Stimulated activated CD8-positive, alpha-beta memory T cell treated with anti-CD3 and anti-CD28 coated beads, Interleukin-7, amount 100 ng/mL, for 24 hours (primary cell): ENCODE results near the gene DNAJC13.
A peak's percentile ranks its signal among the peaks of the same experiment; 100 is the strongest.

Source experiments
- DNase-seq: peaks from one replicate; pipeline ENCODE4 v3.0.0-alpha.2; 2020; ENCODE audit warnings: low read depth

The DNAJC13 gene

DNA sequence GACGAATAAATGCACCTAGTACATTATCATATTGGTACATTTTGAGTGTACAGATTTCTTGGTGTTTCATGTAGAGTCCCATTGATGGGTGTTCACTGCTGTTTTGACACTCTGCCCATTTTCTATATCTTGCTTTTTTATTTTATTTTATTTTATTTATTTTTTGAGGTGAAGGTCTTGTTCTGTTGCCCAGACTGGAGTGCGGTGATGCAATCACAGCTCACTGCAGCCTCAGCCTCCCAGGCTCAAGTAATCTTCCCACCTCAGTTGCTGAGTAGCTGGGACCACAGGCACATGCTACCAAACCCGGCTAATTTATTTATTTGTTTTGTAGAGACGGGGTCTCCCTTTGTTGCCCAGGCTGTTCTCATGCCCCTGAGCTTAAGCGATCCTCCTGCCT is 44.2 kb downstream of the DNAJC13 start:
- DNase-seq = no peak

DNA sequence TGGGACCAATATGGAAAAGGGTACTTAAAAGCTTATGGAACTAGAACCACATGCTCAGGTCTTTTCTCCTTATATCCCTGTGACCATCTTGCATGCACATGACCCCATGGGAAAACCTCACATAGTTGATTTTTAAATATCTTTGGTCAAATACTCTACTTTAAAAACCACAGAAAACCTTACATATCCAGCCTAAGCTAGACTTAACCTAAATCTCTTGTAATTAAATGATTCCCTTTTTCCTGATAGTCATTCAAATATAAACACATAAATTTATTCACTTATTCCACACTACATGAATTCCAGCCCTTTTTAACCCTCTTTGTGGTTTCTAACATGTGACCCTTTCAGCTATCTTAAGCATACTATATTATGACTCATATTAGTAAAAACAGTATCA is 46.8 kb downstream of the DNAJC13 start:
- DNase-seq = no peak

DNA sequence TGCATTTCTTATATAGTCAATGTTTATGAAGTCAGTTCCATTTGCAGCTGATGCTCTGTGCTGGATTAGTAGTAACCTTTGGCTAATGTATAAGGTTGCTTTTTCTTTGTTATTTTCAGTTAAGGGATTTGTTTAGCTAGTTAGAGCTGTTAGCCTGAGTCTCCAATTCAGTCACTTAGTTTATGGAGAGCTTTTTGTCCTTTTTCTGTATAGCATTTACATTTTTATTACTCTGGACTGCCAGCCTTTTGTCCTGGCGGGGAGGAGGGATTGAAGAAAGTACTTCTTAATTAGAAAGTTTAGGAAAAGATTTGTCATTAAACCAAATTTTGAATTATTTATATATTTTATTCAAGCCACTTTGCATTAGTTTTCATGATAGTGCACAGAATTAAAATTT is 52.0 kb downstream of the DNAJC13 start:
- no peak for DNase-seq

DNA sequence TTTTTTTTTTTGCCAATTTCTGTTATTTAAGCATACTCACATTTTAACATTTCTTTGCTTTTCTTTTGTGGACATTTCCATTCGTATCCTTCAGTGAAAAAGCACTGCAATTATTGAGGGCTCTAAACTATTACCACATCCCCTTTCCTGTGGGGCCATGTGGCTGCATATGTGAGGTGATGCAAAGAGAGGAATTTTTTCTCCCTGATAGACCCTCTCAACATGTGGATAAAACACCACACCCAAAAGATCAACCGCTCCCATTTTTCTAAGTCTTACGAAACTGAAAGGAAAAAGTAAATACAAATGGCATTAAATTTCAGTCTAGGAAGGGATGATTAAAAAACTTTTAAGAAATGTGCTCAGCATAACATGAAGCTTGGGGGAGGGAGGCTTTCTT is 68.8 kb downstream of the DNAJC13 start:
- no peak for DNase-seq

DNA sequence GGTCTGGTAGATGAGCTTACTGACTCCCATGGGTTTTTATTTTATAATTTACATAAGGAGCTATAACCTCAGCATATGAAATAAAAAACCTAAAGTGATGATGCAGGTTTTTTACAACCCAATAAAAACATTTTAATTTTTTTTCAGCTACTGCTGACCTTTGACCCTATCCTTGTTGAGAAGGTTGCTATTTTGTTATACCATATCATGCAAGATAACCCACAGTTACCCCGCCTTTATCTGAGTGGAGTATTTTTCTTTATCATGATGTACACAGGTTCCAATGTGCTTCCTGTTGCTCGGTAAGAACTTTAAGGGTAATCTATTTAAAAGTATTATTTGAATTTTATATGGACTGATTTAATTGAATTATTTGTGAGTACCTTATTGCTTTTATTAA is 70.8 kb downstream of the DNAJC13 start:
- DNase-seq = no peak

DNA sequence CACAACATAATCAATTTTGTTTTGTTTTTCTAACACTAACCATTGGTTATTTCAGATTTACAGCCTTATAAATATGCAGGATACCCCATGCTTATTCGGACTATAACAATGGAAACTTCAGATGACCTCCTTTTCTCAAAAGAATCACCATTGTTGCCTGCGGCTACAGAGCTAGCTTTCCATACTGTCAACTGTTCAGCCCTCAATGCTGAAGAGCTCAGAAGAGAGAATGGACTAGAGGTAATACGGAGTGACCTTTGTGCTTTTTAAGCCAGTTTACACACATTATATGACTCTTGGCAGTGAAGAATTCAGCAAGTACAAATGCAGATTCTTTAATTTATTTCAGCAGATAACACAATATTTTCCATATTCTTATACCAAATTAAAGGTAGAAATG is 81.8 kb downstream of the DNAJC13 start:
- DNase-seq = no peak

DNA sequence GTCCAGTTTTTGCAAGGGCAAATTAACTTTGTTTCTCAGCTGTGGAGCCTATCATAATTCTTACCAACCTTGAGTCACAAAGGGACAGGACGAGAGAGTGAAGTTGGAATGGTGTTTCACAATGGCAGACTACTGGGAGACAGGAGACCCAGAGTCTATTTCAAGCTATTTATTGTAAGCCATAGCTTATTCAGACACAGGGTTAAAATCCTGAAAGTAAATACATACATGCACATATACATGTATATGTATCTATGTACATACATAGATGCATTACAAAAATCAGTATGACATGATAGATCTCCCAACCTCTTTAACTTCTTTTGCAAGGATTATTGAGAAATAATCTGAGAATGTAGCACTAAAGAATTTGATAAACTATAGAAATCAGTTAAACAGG is 86.3 kb downstream of the DNAJC13 start:
- DNase-seq = no peak

DNA sequence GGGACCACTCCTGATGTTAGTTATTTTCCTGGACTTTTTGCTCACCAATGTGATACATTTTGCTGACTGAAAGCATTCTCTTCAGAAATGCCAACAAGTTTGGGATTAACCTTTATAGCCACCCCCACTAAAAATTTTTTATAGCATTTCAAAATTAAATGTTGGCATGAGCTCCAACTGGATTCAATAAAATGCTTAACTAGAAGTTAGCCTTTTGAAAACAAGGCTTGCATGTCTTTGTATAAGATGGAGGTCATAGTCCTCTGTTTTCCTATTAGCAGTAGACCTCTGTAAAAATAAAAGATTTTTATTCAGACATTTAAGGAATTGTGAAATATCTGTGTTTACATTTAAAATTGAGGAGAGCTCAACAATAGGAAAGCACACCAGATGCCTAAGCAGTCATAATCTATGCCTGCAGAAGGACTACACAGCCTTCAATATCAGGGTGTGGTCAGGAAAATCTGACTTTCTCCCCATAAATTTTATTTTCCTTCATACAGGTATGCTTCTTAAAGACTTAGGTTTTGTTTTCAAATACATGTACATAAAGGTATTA is 87.2 kb downstream of the DNAJC13 start:
- DNase-seq = no peak

DNA sequence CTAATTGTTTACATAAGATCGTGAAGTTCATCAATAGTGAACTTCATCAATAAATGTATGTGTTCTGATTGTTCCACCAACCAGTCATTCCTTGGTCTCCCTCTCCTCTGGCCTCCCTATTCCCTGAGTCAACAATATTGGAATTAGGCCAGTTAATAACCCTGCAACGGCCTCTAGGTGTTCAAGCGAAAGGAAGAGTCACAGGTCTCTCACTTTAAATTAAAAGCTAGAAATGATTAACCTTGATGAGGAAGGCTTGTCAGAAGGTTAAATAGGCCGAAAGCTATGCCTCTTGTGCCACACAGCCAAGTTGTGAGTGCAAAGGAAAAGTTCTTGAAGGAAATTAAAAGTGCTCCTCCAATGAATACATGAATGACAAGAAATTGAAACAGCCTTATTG is 90.4 kb downstream of the DNAJC13 start:
- DNase-seq = no peak

DNA sequence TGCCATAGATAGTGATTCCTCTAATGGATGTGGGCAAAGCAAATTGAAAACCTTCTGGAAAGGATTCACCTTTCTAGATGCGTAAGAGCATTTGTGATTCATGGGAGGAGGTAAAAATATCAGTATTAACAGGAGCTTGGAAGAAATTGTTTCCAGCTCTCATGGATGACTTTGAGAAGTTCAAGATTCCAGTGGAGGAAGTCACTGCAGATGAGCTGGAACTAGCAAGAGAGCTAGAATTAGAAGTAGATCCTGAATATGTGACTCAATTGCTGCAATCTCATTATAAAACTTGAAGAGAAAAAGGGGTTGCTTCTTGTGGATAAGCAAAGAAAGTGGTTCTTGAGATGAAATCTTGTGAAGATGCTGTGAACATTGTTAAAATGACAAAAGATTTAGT is 91.8 kb downstream of the DNAJC13 start:
- DNase-seq = no peak

DNA sequence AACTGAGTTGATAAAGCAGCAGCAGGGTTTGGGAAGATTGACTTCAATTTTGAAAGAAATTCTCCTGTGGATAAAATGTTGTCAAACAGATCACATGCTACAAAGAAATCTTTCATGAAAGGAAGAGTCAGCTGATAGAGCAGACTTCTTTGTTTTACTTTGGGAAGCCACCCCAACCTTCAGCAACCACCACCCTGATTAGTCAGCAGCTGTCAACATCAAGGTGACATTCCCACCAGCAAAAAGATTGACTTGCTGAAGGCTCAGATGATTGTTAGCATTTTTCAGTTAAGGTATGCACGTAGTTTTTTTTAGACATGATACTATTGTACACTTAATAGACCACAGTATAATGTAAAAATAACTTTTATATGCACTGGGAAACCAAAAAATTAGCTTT is 92.2 kb downstream of the DNAJC13 start:
- DNase-seq = no peak

DNA sequence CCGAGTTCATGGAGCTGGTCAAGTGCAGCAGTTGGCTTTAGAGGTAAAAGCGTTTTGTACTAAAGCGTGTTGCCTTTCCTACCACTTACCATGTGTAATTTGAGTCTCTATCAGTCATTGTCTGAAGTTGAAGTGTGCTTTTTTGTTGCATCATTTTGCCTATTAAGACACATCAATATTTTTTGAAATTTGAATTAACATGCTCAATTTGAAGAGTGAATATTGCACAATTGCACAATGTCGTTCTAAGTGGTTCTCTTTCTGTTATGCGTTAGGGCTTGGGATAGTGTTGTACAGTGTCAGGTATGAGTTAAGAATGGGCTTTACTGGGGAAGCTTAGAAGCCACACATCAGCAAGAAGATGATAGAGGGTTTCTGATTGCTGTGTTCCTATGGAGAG is 95.8 kb downstream of the DNAJC13 start:
- DNase-seq = no peak

DNA sequence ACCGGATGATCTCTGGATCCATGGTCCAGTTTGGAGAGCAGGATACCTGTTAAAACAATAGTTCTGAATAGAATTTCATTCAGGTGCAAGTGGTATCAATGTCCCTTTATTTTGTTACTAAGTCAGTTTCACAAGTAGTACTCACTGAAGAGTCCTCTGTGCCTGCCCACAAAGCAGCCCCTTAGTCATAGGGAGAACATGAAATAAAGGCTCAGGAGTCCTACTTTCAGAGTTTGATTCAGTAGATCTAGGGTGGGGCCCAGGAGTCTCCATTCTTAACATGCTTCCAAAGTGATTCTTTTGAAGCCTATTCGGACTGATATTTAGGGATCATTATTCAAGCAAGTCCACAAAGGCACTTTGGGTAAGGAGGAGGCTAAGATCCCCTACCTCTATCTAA is 100.0 kb downstream of the DNAJC13 start:
- no peak for DNase-seq

DNA sequence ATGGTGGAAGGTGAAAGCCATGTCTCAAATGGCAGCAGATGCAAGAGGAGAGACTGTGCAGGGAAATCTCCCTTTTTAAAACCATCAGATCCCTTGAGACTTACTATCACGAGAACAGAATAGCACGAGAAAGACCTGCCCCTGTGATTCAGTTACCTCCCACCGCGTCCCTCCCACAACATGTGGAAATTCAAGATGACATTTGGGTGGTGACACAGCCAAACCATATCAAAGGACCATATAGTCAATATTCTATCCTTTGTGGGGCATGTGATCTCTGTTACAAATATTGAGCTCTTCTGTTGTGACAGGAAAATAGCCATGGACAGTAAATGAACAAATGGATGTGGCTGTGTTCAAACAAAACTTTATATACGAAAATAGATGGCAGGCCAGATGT is 102.6 kb downstream of the DNAJC13 start:
- no peak for DNase-seq

DNA sequence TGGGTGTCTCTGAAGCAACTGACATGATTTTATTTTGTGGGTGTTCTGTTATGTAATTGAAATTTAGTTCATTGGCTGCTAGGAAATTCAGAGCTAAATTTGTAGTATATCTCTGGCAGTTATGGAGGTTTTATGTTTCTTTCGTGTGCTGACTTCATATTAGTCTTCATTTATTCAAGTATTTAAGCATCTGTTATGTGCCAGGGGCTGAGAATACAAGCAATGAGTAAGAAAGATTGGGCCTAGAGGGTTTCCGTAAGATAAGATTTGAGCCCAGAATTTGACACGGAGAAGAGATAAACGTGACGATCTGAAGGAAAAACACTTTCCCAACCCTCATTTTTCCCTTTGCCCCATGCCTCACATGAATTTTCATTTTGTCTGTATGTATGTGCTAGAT is 104.6 kb downstream of the DNAJC13 start:
- no peak for DNase-seq

DNA sequence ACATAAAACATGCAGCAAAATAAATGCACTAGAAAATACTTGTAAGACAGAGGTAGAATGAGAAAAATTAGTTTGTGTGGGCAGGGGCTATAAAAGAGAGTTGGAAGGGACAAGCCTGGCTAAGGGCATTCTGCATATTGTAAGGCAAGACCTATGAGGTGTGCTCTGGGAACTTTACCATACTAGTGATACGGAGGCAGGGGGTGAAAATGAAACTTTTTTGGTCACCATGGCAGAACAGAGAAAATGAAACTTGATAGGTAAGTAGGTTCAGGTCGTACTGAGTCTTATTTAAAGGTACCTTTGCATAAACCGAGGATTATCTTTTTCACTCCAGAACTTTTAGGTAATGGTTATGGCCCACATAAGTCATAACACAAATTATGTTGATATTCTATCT is 105.1 kb downstream of the DNAJC13 start:
- DNase-seq = no peak

DNA sequence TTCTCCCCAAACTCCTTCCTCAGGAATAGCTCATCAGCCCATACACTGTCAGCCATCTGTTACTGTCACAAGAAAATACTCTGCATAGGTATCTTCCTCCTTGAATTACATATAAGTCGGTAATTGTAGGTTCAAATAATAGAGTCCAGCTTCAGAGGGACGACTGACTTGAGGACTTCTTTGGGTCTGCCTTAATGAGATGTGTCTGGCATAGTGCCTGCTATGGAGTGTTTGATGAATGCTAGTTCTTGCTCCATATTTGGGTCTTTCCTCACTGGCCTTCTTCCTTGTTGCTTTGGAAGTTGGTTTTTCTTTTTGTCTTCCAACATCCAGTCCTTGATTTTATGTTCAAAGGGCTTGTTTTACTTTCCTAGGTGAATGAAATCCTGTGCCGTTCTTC is 113.3 kb downstream of the DNAJC13 start:
- DNase-seq = no peak

DNA sequence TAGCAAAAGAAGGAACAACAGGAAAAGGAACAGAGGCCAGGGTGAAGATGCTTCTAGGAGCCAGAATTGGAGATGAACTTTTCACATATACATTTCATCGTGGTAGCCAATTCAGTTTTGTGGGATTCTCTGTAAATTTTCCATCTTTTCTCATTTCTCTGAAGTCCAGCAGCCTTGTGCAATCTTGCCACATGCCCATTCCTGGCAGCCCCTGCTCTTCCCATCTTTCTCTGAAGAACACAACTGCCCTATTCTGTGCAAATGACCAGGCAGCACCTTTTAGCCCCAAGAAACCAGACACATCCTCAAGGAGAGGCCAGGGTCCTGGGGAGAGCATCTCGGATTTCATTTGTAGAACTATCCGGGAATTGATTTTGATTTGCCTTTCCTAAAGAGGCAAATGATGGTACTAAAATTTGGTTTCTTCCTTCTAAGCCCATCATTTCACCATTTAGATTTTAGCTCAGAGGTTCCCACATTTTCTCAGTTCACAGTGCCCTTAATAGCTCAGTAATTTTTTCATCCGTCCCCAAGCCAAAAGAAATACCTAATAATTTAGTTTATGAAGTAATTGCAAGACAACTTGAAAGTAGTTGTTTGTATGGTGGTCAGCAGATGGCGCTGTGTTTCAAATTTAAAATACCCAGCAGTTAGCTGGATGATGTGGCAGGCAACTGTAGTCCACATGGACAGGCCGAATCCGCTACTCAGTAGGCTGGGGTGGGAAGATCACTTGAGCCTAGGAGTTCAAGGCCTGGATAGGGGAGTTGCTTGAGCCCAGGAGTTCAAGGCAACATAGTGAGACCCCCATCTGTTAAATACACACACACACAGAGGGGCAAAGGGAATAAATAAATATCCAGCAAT is 118.5 kb downstream of the DNAJC13 start:
- peak; percentile 13 for DNase-seq

DNA sequence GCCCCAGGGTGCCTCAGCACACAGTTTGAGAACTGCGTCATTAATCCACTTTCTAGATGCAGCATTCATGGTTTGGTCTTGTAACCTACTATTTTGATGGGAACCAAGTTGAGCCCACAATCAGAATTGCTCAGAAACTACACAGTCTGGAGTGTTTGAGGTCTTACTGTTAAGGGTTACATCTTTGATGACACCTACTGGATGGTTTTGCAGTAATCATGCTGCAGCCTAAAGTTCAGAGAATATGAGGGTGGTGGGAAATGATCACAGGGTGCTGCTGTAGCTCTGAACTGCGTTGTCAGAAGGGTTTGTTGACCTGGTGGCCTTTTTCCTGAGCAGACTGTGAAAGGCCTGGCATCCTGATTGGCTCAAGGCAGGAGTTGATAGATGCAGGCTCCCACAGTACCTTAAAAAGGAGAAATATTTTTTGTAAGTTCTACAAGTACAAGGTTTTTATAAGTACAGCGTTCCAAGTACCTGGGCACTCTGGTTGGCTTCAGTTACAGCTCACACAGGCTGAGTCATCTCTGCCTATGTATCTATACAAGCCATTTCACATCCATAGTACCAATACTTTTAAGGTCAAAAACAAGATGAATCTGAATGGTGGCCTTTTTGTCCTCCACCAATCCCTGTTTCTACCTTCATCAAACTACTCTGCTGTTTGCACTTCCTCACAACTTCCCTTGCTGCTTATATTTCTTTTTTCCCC is 119.3 kb downstream of the DNAJC13 start:
- no peak for DNase-seq

DNA sequence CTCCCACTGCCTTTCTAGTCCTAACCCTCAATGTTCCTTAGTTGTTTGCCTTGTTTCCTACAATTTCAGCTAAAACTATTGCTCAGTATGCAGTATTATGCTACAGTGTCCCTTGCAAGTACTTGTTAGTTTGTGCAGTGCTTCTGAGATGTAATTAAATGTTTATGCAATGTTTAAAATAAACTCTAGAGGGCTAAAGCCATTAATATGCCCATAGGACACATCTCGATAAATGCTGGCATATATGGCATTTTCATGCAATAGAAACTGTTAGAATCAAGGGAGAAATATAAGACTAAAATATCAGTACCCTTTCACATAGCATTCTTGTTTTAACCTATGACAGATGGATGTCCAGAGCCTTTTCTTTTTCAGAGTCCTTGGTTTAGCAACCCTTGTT is 120.0 kb downstream of the DNAJC13 start:
- no peak for DNase-seq

DNA sequence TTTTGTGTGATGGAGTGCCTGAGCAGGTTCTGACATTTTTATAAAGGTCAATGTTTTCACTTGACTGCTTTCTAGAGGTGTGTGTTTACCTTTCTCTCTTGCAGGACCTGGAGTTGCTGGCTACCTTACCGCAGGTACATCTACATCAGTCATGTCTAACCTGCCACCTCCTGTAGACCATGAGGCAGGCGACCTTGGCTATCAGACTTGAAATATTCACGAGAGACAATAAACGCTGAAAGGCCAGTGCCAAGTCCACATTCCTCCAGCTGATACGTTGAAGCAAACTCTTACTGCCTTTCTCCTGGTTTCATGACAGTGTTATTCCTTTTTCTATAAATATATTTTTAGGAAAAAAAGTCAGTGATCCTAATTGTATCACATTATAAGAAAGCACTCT is 120.8 kb downstream of the DNAJC13 start:
- no peak for DNase-seq

DNA sequence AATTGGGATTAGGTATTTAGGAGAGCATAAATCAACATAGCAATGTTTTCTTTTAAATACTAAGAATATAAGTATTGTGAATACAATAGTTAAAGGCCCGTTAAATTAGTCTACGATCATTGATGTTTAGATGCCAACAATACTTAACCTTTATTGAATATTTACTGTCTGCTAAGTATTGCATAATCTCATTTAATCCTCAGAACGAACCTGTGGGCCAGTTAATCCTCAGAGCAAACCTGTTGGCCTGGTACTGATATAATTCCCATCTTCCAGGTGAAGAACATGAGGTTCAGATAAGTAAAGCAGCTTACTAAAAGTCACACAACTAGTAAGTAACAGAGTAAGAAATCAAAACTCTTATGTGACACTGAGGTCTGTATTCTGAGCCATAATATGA is 122.4 kb downstream of the DNAJC13 start:
- no peak for DNase-seq

DNA sequence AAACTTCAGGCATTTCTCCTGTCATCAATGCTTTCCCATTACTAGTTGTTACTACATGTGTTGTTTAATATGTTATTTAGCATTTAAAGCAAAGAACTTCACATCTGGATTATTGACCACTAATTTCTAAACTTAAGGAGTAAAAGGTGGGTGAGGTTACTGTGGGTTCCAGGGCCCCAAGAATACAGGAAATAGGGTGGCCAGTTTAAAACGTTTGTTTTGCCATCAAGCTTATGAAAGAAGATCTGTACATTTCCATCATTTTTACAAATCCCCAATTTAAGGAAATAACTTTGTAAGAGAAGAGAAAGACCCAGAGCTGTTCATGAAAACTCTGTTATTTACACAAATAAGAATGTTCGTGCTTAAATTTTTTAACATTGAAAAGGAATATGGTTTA is 125.3 kb downstream of the DNAJC13 start:
- no peak for DNase-seq
